ENCODE results near the gene SNRNP200. TPM values are rescaled to one million over a fixed set of nuclear protein-coding genes. Genes with fewer than 3 reads are reported as not detected.
A peak's percentile ranks its signal among the peaks of the same experiment; 100 is the strongest.

The SNRNP200 gene
- total RNA-seq: 100 to 1,000 TPM; 117 to 148 TPM

DNA sequence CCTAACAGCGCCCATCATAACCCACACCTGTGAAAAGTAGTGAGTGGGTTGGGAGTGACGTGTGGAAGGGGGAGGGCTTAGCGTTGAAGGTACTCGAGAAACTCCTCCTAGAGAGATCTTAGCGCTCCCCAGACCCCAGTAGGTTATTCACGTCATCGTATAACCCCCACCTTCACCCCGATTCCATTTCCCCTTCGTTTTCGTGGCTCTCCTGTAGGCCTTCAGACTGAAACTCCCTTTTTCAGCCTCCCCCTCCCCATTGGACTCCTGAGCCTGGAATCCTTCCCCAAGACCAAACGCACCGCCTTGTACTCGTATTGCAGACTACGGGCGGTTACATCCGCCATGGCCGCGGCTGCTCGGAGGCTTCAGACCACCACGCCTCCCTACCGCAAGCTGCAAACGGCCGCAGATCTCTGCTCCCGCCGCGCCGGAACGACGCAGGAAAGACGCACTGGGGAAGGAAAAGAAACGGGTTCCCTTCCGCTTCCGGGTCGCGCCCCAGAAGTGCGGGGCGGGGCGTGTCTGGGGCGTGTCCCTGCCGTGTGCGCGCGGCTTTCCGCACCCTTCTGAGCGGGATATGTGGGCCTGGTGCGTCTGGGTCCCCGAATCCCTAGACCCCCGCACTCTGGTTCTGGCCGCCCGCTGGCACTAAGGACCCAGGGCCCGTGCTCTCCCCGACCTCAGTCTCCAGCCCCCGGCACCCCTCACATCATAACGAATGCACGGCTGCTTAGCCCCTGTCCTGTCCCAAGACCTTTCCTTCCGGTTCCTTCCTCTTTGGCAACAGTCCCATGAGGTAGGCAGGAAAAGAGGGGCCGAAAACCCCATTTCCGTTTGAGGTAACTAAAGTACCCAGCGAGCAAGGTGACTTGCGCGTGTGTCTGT is at the start of gene SNRNP200:
Gene SNRNP200, minus strand, starts transcription at position 456 of the 888 bp plus-strand sequence. Its CDS starts 109 bp downstream, at position 347.
- peak within 1 kb of the TSS; percentile 67 to 72 for H3K4me3 ChIP-seq
- peaks cover 8% of the 10 kb centered on the region for H3K4me1 ChIP-seq (replicated peaks)
- H3K36me3 ChIP-seq: peaks cover 13 to 16% of the 10 kb centered on the region in 2 donors
- DNase-seq (ENCODE audit: low spot score): peak; percentile 84
- TF ChIP-seq POLR2AphosphoS5 (IDR thresholded peaks at IDR 0.05): peak; percentile 96
- TF ChIP-seq, protein P1, sequence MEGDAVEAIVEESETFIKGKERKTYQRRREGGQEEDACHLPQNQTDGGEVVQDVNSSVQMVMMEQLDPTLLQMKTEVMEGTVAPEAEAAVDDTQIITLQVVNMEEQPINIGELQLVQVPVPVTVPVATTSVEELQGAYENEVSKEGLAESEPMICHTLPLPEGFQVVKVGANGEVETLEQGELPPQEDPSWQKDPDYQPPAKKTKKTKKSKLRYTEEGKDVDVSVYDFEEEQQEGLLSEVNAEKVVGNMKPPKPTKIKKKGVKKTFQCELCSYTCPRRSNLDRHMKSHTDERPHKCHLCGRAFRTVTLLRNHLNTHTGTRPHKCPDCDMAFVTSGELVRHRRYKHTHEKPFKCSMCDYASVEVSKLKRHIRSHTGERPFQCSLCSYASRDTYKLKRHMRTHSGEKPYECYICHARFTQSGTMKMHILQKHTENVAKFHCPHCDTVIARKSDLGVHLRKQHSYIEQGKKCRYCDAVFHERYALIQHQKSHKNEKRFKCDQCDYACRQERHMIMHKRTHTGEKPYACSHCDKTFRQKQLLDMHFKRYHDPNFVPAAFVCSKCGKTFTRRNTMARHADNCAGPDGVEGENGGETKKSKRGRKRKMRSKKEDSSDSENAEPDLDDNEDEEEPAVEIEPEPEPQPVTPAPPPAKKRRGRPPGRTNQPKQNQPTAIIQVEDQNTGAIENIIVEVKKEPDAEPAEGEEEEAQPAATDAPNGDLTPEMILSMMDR (IDR thresholded peaks at IDR 0.05): peak in 1 of 4 experiments; percentile 24
- TF ChIP-seq POLR2A (IDR thresholded peaks at IDR 0.05): peak; percentile 62
- under 1% methylated on average over 61 of the region's 61 CpGs for WGBS
- intact Hi-C loops (cut with DNase I): loop anchor here (2.0 to 10.0 kb wide), 2 partner anchors 39 to 199 kb away; partner anchors contain the start of genes CIAO1 and NEURL3
- no peaks in the 10 kb centered on the region for H3K27me3 ChIP-seq (replicated peaks; ENCODE audit: insufficient read depth)
- peak within 1 kb of the TSS; percentile 72 to 77 for H3K27ac ChIP-seq
- no peaks in the 10 kb centered on the region for H3K9me3 ChIP-seq

DNA sequence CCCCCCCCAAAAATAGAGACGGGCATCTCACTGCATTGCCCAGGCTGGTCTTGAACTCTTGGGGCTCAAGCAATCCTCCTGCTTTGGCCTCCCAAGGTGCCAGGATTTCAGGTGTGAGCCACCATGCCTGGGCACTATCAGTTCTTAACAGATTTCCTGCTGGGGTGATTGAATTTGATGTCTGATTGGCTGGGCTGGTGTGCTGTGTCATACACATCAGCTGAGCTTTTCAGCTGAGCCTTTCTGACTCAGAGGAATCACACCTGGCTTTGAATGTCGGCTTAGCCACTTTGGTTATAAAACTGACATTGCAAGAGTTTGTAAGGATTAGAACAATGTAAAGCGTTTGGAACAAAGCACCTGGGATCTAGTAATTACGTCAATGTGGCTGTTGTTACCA is 49.1 kb upstream of the SNRNP200 start:
- Histone ChIP-seq H3K9me3 (no peaks in the 10 kb centered on the region), H3K4me1 (replicated peaks) (no peaks in the 10 kb centered on the region), H3K27ac (no peak overlapping the region), H3K36me3 (no peaks in the 10 kb centered on the region), H3K4me3 (no peak overlapping the region), H3K27me3 (replicated peaks; ENCODE audit: insufficient read depth) (no peaks in the 10 kb centered on the region)
- TF ChIP-seq, protein P1 (IDR thresholded peaks at IDR 0.05): no peak
- TF ChIP-seq POLR2AphosphoS5 (IDR thresholded peaks at IDR 0.05) (no peak), POLR2A (IDR thresholded peaks at IDR 0.05) (no peak)
- 89% methylated on average over 4 of the region's 4 CpGs for WGBS
- intact Hi-C loops (cut with DNase I): no loop called here
- no peak for DNase-seq (ENCODE audit: low spot score)

GRCh38 chr2:96353606-96354101 is 48.3 kb upstream of the SNRNP200 start:
- intact Hi-C loops (cut with DNase I): no loop called here
- DNase-seq (ENCODE audit: low spot score): no peak
- TF ChIP-seq POLR2A (IDR thresholded peaks at IDR 0.05): no peak
- Histone ChIP-seq H3K4me3 (no peak overlapping the region), H3K27me3 (replicated peaks; ENCODE audit: insufficient read depth) (no peaks in the 10 kb centered on the region), H3K9me3 (no peaks in the 10 kb centered on the region), H3K27ac (no peak overlapping the region), H3K4me1 (replicated peaks) (no peaks in the 10 kb centered on the region), H3K36me3 (no peaks in the 10 kb centered on the region)
- 72% methylated on average over 4 of the region's 4 CpGs for WGBS

- intact Hi-C loops (cut with DNase I): no loop called here
- no peak for DNase-seq (ENCODE audit: low spot score)
- Histone ChIP-seq H3K36me3 (no peaks in the 10 kb centered on the region), H3K9me3 (no peaks in the 10 kb centered on the region), H3K4me1 (replicated peaks) (no peaks in the 10 kb centered on the region), H3K4me3 (no peak overlapping the region), H3K27ac (no peak overlapping the region), H3K27me3 (replicated peaks; ENCODE audit: insufficient read depth) (no peaks in the 10 kb centered on the region)
- 43% methylated on average over 9 of the region's 9 CpGs for WGBS
- TF ChIP-seq, protein P1 (IDR thresholded peaks at IDR 0.05): no peak
- TF ChIP-seq POLR2A (IDR thresholded peaks at IDR 0.05): no peak
- TF ChIP-seq POLR2AphosphoS5 (IDR thresholded peaks at IDR 0.05): no peak
Observed at GRCh38 chr2:96353032-96353561, 47.8 kb upstream of the SNRNP200 start.

GRCh38 chr2:96347395-96347794 is 42.0 kb upstream of the SNRNP200 start:
- DNase-seq (ENCODE audit: low spot score): no peak
- no peaks in the 10 kb centered on the region for H3K36me3 ChIP-seq
- H3K9me3 ChIP-seq: no peaks in the 10 kb centered on the region
- TF ChIP-seq, protein P1 (IDR thresholded peaks at IDR 0.05): no peak
- TF ChIP-seq POLR2A (IDR thresholded peaks at IDR 0.05): no peak
- 82% methylated on average over 1 of the region's 1 CpG for WGBS
- no peaks in the 10 kb centered on the region for H3K27me3 ChIP-seq (replicated peaks; ENCODE audit: insufficient read depth)
- H3K4me1 ChIP-seq (replicated peaks): no peaks in the 10 kb centered on the region
- H3K27ac ChIP-seq: no peak overlapping the region
- intact Hi-C loops (cut with DNase I): no loop called here
- no peak overlapping the region for H3K4me3 ChIP-seq
